ENCODE measurements around the gene ERP29.

The ERP29 gene

GRCh38 chr12:112022241-112023016 is 9.2 kb downstream of the ERP29 start:
- DNase-seq (ENCODE audit: low read depth) = no peak
- H3K4me3 ChIP-seq (ENCODE audit: low read depth, low read length) = no peak overlapping the region
- TF ChIP-seq CTCF (IDR thresholded peaks at IDR 0.05; ENCODE audit: control insufficient read depth, extremely low read depth, insufficient read depth) = no peak

GRCh38 chr12:112023759-112024396 is 10.7 kb downstream of the ERP29 start:
- no peak for DNase-seq (ENCODE audit: low read depth)
- no peak overlapping the region for H3K4me3 ChIP-seq (ENCODE audit: low read depth, low read length)
- TF ChIP-seq CTCF (IDR thresholded peaks at IDR 0.05; ENCODE audit: control insufficient read depth, extremely low read depth, insufficient read depth) = no peak

GRCh38 chr12:112025808-112026375 is 12.7 kb downstream of the ERP29 start:
- H3K4me3 ChIP-seq (ENCODE audit: low read depth, low read length) = no peak overlapping the region
- DNase-seq (ENCODE audit: low read depth) = no peak
- no peak for TF ChIP-seq CTCF (IDR thresholded peaks at IDR 0.05; ENCODE audit: control insufficient read depth, extremely low read depth, insufficient read depth)

- no peak for DNase-seq (ENCODE audit: low read depth)
- H3K4me3 ChIP-seq (ENCODE audit: low read depth, low read length) = no peak overlapping the region
- no peak for TF ChIP-seq CTCF (IDR thresholded peaks at IDR 0.05; ENCODE audit: control insufficient read depth, extremely low read depth, insufficient read depth)
Observed at GRCh38 chr12:112029301-112029700, 16.1 kb downstream of the ERP29 start.

- H3K4me3 ChIP-seq (ENCODE audit: low read depth, low read length) = no peak overlapping the region
- DNase-seq (ENCODE audit: low read depth) = no peak
- no peak for TF ChIP-seq CTCF (IDR thresholded peaks at IDR 0.05; ENCODE audit: control insufficient read depth, extremely low read depth, insufficient read depth)
Observed at GRCh38 chr12:112031472-112031871, 18.2 kb downstream of the ERP29 start.

- DNase-seq (ENCODE audit: low read depth) = no peak
- H3K4me3 ChIP-seq (ENCODE audit: low read depth, low read length) = no peak overlapping the region
- TF ChIP-seq CTCF (IDR thresholded peaks at IDR 0.05; ENCODE audit: control insufficient read depth, extremely low read depth, insufficient read depth) = no peak
Observed at GRCh38 chr12:112032292-112032691, 19.1 kb downstream of the ERP29 start.

All from LNCaP clone FGC (cell line).